HepG2 (cell line): Measurements from ENCODE around the gene H2AZ2. TPM values are rescaled to one million over a fixed set of nuclear protein-coding genes. Genes with fewer than 3 reads are reported as not detected.
A peak's percentile ranks its signal among the peaks of the same experiment; 100 is the strongest.

Experiments
- ATAC-seq: fragments of 200-7000 bp; cut with Tn5 transposase; 3 replicates; pipeline ENCODE4 v1.9.1; 2020; ENCODE audit warnings: mild to moderate bottlenecking, moderate library complexity
- BruUV-seq: library from RNA; stranded (reverse); fragments of 400-500 nt; replicated peaks from 2 replicates; lab custom pipeline; 2021; lab: Mats Ljungman, UMichigan
- CTCF ChIA-PET: fragments of 300-600 bp; formaldehyde crosslinking; extraction: SDS; loops from one replicate; lab custom pipeline; 2021; ENCODE audit warnings: low total read pairs, inconsistent platforms, low intra/inter-chr PET ratio; lab: Yijun Ruan, JAX
- POLR2A ChIA-PET: fragments of 350-600 bp; sonication (Branson Sonifier 250); formaldehyde crosslinking; loops from one replicate; lab custom pipeline; 2020; ENCODE audit warnings: antibody characterized with exemption, inconsistent platforms; lab: Yijun Ruan, JAX
- DNase-seq: peaks from one replicate; pipeline ENCODE4 v3.0.0-alpha.2; 2015; ENCODE audit warnings: low spot score
- FAIRE-seq: peaks from 3 replicates; lab custom pipeline; 2011; peaks lifted over from hg19 to GRCh38; lab: Jason Lieb, UNC
- H2AFZ ChIP-seq: one replicate; pipeline ENCODE4 v1.6.1; 2011; ENCODE audit warnings: low read length, inconsistent platforms
- H3K27ac ChIP-seq: fragments of 300-600 bp; 3 replicates; pipeline ENCODE4 v1.8.0; 2011; ENCODE audit warnings: mixed run types, mild to moderate bottlenecking, mixed read lengths, low read length, inconsistent platforms; ENCODE audit not compliant: insufficient read depth; ENCODE audit errors: extremely low read length
- H3K27me3 ChIP-seq, 2 experiments: fragments of 200-600 bp in 1 of 2; 2 replicates in 1 of 2; 3 replicates in 1 of 2; pipeline versions ENCODE4 v1.6.0 to v1.8.0; 2011; ENCODE audit warnings: low read length in 2 of 2, mild to moderate bottlenecking in 2 of 2, moderate library complexity in 2 of 2, inconsistent platforms in 1 of 2; ENCODE audit not compliant: insufficient read depth in 2 of 2, control insufficient read depth in 1 of 2
- H3K36me3 ChIP-seq, 2 experiments: fragments of 200-600 bp in 1 of 2; replicated peaks in 1 of 2; 2 replicates in 1 of 2; 3 replicates in 1 of 2; pipeline versions ENCODE4 v1.5.1 to v1.8.0; 2011; ENCODE audit warnings: low read length in 2 of 2, inconsistent platforms in 1 of 2; ENCODE audit not compliant: insufficient read depth in 2 of 2, control insufficient read depth in 1 of 2
- H3K4me1 ChIP-seq: 2 replicates; pipeline ENCODE4 v1.5.1; 2012; ENCODE audit warnings: low read length, inconsistent platforms; ENCODE audit not compliant: insufficient read depth
- H3K4me2 ChIP-seq: 2 replicates; pipeline ENCODE4 v1.6.0; 2011; ENCODE audit warnings: low read depth, low read length, inconsistent platforms
- H3K4me3 ChIP-seq, 3 experiments: fragments of 200-600 bp in 1 of 3; sonication (generic), shearing (Covaris generic) in 1 of 3; replicated peaks in 1 of 3; 2 replicates each; pipeline ENCODE4 v1.5.1; 2011 to 2016; ENCODE audit warnings: low read length in 3 of 3, inconsistent platforms in 2 of 3, low read depth in 2 of 3, mild to moderate bottlenecking in 2 of 3, control low read depth in 1 of 3, mixed read lengths in 1 of 3; ENCODE audit not compliant: insufficient read depth in 1 of 3
- H3K79me2 ChIP-seq: one replicate; pipeline ENCODE4 v1.6.1; 2011; ENCODE audit warnings: low read length, inconsistent platforms; ENCODE audit not compliant: insufficient read depth
- H3K9ac ChIP-seq: 2 replicates; pipeline ENCODE4 v1.6.0; 2011; ENCODE audit warnings: mild to moderate bottlenecking, low read depth, low read length, inconsistent platforms; ENCODE audit not compliant: insufficient read depth
- H3K9me3 ChIP-seq: 2 replicates; pipeline ENCODE4 v1.5.1; 2012; ENCODE audit warnings: mild to moderate bottlenecking, low read length
- H4K20me1 ChIP-seq: 2 replicates; pipeline ENCODE4 v1.6.0; 2011; ENCODE audit warnings: inconsistent platforms, mild to moderate bottlenecking, low read length, moderate library complexity; ENCODE audit not compliant: insufficient read depth
- BCL6 ChIP-seq: IDR thresholded peaks from 2 replicates; pipeline ENCODE4 v1.6.1; 2016; ENCODE audit warnings: missing genetic modification reagents, missing compliant biosample characterization
- KDM3A ChIP-seq: IDR thresholded peaks from 2 replicates; pipeline ENCODE4 v1.6.1; 2018; ENCODE audit warnings: low read depth, missing compliant biosample characterization
- KDM5A ChIP-seq: fragments of 200-600 bp; sonication (generic); IDR thresholded peaks from 2 replicates; pipeline ENCODE4 v1.7.0; 2018; ENCODE audit warnings: antibody characterized with exemption, mild to moderate bottlenecking, low read length, borderline replicate concordance
- ZNF724P ChIP-seq: sonication (generic); formaldehyde crosslinking; IDR thresholded peaks from 2 replicates; pipeline ENCODE4 v1.8.0; 2022; ENCODE audit warnings: missing genetic modification reagents, borderline replicate concordance
- ZSCAN29 ChIP-seq: sonication (generic); formaldehyde crosslinking; conservative IDR thresholded peaks from 2 replicates; pipeline ENCODE4 v1.4.0; 2020; ENCODE audit warnings: mild to moderate bottlenecking, missing genetic modification reagents
- WGBS: methylation state at CpG from one replicate; pipeline ENCODE4 v1.1.6; 2017; ENCODE audit warnings: low lambda C conversion rate; 5-methylcytosine and 5-hydroxymethylcytosine counted together
- in situ Hi-C: cut with HindIII; loops from 2 replicates; pipeline ENCODE4 v1.10.0; 2017; ENCODE audit warnings: low pct_unique_long_range_greater_than_20kb; ENCODE audit not compliant: extremely low pct_ligation_motif_present
- intact Hi-C: fragments of 100-400 bp; cut with micrococcal nuclease; formaldehyde crosslinking; loops from one replicate; pipeline ENCODE4 v1.10.0; 2022; ENCODE audit not compliant: unreplicated experiment
- polyA plus RNA-seq, 8 experiments: library from polyadenylated mRNA; depleted of rRNA in 3 of 8; stranded (reverse) in 7 of 8; unstranded in 1 of 8; fragments of >200 nt; fragmentation: Illumina TruSeq in 4 of 8; extraction: Trizol in 4 of 8; gene quantifications; 2 replicates each; pipeline versions ENCODE4 v1.2.1 to v1.2.3, GENCODE V29; 2011 to 2016; ENCODE audit warnings: low read depth in 4 of 8, missing spikeins in 1 of 8, mixed read lengths in 1 of 8; ENCODE audit not compliant: insufficient read depth in 1 of 8
- total RNA-seq, 5 experiments: library from RNA; depleted of rRNA; stranded (reverse); fragments of >200 nt; fragmentation: Illumina TruSeq; extraction: Trizol; gene quantifications; 2 replicates each; pipeline ENCODE4 v1.2.3, GENCODE V29; 2016; ENCODE audit warnings: low read depth in 1 of 5
- TF ChIP-seq, protein P1 (sequence below): sonication (generic); formaldehyde crosslinking; IDR thresholded peaks from 2 replicates; pipeline ENCODE4 v1.5.0; 2020; ENCODE audit warnings: missing genetic modification reagents
- TF ChIP-seq, protein P2 (sequence below): sonication (generic); IDR thresholded peaks from 2 replicates; pipeline ENCODE4 v1.6.1; 2016; ENCODE audit warnings: low read depth, borderline replicate concordance

H2AZ2 gene
- total and polyA plus RNA-seq, 2 of the 13 experiments (the other 11 are each of a cell fraction or from before 2014, with no cell fraction given): 121 to 223 TPM

DNA sequence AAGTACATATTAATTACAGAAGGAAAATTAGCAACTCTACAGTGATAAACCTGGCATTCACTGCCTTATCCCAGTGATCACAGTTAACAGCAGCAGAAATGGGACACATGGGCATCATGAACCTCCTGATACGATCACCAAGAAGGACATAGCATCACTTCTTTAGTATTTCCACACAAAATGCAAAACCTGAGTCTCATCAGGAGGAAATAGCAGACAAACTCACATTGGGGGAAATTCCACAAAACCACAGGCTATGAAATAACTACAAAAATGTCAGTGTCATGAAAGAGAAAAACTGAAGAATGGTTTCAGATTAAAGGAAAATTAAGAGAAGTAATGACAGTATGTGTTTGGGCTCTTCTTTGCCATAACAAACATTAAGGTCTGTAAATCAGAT lies 49.4 kb upstream of the H2AZ2 start:
- in situ Hi-C loops: no loop called here
- Histone ChIP-seq H3K27ac (no peak overlapping the region), H2AFZ (no peak overlapping the region), H3K27me3 (no peaks in the 10 kb centered on the region), H4K20me1 (no peaks in the 10 kb centered on the region), H3K4me2 (no peak overlapping the region), H3K79me2 (no peaks in the 10 kb centered on the region), H3K9ac (no peak overlapping the region), H3K36me3 (no peaks in the 10 kb centered on the region), H3K4me3 (no peak overlapping the region), H3K9me3 (no peaks in the 10 kb centered on the region), H3K4me1 (peaks cover 24% of the 10 kb centered on the region)
- no peak for DNase-seq
- no TSS peak for BruUV-seq
- ChIA-PET POLR2A (no interaction called here), CTCF (no interaction called here)
- intact Hi-C loops: no loop called here
- FAIRE-seq: no peak
- TF ChIP-seq, protein P1, sequence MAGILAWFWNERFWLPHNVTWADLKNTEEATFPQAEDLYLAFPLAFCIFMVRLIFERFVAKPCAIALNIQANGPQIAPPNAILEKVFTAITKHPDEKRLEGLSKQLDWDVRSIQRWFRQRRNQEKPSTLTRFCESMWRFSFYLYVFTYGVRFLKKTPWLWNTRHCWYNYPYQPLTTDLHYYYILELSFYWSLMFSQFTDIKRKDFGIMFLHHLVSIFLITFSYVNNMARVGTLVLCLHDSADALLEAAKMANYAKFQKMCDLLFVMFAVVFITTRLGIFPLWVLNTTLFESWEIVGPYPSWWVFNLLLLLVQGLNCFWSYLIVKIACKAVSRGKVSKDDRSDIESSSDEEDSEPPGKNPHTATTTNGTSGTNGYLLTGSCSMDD (CRISPR knock-in tag): no peak
- no peak for TF ChIP-seq ZNF724P (CRISPR knock-in tag)
- no peak for ATAC-seq
- WGBS: 65% methylated on average over 1 of the region's 1 CpG

DNA sequence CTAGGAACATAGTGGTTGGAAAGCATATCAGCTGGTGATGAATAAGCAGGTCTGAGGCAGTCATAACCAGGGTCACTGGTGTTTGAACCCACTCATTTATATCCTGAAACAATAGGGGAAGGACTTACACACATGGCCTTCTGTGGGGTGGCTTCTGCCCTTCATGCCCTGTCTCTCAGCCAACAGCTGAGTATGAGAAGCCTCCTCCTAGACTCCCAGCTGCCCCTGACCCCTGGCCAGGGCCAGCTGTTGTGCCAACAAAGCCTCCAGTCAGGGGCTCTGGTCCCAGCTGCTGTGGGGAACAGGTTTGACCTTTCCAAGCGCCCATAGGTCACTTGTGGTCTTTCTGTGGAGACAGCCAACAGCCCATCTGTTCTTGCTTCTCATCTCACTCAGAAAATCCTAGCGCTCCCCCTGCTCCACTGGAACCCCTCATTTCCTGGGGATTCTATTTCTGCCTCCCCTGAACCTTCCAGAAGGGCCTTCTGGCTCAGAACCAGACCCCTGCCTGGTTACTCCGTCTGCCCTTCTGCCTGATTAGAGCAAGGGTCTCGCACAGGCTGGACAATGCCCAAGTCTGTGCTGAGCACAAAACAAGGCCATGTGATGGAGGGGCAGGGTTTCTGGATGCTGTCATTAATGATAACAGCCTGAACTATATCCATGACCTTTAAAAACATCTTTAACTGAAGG lies 47.1 kb upstream of the H2AZ2 start:
- ChIA-PET POLR2A (interaction anchor here (0.5 to 2.4 kb wide), 3 partner anchors 9 to 321 kb away, joined by 3 to 12 read pairs (median 3); partner anchors contain the start of gene PURB), CTCF (no interaction called here)
- Histone ChIP-seq H3K79me2 (no peaks in the 10 kb centered on the region), H2AFZ (no peak overlapping the region), H4K20me1 (no peaks in the 10 kb centered on the region), H3K9ac (no peak overlapping the region), H3K4me3 (no peak overlapping the region), H3K9me3 (no peaks in the 10 kb centered on the region), H3K27ac (no peak overlapping the region), H3K36me3 (no peaks in the 10 kb centered on the region), H3K4me2 (no peak overlapping the region), H3K4me1 (peaks cover 24% of the 10 kb centered on the region), H3K27me3 (no peaks in the 10 kb centered on the region)
- TF ChIP-seq ZSCAN29 (CRISPR knock-in tag): no peak
- no peak for TF ChIP-seq BCL6 (CRISPR knock-in tag)
- no peak for TF ChIP-seq KDM5A
- TF ChIP-seq, protein P2, sequence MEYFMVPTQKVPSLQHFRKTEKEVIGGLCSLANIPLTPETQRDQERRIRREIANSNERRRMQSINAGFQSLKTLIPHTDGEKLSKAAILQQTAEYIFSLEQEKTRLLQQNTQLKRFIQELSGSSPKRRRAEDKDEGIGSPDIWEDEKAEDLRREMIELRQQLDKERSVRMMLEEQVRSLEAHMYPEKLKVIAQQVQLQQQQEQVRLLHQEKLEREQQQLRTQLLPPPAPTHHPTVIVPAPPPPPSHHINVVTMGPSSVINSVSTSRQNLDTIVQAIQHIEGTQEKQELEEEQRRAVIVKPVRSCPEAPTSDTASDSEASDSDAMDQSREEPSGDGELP: peak; percentile 48; the same call in 1 of the 2 replicates
- TF ChIP-seq KDM3A (CRISPR knock-in tag): no peak
- DNase-seq: no peak
- 22% methylated on average over 3 of the region's 4 CpGs for WGBS
- FAIRE-seq: no peak
- no TSS peak for BruUV-seq
- in situ Hi-C loops: no loop called here
- intact Hi-C loops: no loop called here
- peak; percentile 24 for ATAC-seq
